ENCODE measurements around the gene RHOV. TPM values are rescaled to one million over a fixed set of nuclear protein-coding genes. Genes with fewer than 3 reads are reported as not detected.

RHOV gene
- total and polyA plus RNA-seq, 2 experiments from 2014 or later, result 1.7 to 6.1 TPM

DNA sequence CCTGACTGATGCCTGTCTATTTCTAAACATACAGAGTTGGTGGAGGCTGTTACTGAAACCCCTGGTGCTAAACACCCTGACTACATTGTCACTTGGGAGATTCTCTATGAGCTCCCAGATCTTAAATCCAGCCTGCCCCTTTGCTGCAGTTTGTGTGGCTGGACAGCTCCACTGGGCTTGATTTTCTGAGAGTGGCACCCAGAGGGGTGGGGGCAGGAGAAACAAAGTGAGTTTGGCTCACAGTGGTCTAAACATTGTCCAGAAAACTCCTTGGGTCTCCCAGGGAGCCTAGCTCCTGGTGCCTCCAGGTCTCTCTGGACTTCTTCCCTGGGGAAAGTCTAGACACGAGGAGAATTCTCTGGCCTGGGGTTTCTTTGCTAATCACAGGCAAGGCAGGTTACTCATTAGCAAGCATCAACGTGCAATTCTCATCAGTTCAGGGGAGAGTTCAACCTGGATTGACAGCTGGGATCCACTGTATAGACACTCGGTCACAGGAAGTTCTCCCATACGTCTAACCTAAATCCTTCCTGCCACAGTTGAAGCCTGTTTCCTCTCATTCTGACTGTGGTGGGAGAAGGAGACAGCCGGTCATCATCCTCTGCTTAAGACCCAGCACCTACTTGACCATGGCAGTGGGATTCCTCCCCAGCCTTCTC, 48.0 kb upstream of the RHOV start:
- H3K4me3 ChIP-seq, result no peak overlapping the region
- H3K4me2 ChIP-seq, result no peak overlapping the region
- H3K9me3 ChIP-seq (ENCODE audit: low read depth), result no peaks in the 10 kb centered on the region
- H3K79me2 ChIP-seq, result no peaks in the 10 kb centered on the region
- peak overlapping the region; percentile 37 for H3K27ac ChIP-seq
- WGBS (ENCODE audit: low lambda C conversion rate, missing lambda C conversion rate), result 58% methylated on average over 5 of the region's 5 CpGs
- H3K4me1 ChIP-seq (ENCODE audit: insufficient read depth), result peaks cover 28% of the 10 kb centered on the region
- no peaks in the 10 kb centered on the region for H4K20me1 ChIP-seq (ENCODE audit: insufficient read depth, poor library complexity, severe bottlenecking)
- H3K27me3 ChIP-seq, result peaks cover 33% of the 10 kb centered on the region
- H2AFZ ChIP-seq, result no peak overlapping the region
- H3K36me3 ChIP-seq (replicated peaks; ENCODE audit: insufficient read depth, low read depth), result no peaks in the 10 kb centered on the region
- no peaks in the 10 kb centered on the region for H3K9me2 ChIP-seq (replicated peaks; ENCODE audit: insufficient read depth)
- peak; percentile 58 for DNase-seq (ENCODE audit: low spot score)
- TF ChIP-seq, protein P1, sequence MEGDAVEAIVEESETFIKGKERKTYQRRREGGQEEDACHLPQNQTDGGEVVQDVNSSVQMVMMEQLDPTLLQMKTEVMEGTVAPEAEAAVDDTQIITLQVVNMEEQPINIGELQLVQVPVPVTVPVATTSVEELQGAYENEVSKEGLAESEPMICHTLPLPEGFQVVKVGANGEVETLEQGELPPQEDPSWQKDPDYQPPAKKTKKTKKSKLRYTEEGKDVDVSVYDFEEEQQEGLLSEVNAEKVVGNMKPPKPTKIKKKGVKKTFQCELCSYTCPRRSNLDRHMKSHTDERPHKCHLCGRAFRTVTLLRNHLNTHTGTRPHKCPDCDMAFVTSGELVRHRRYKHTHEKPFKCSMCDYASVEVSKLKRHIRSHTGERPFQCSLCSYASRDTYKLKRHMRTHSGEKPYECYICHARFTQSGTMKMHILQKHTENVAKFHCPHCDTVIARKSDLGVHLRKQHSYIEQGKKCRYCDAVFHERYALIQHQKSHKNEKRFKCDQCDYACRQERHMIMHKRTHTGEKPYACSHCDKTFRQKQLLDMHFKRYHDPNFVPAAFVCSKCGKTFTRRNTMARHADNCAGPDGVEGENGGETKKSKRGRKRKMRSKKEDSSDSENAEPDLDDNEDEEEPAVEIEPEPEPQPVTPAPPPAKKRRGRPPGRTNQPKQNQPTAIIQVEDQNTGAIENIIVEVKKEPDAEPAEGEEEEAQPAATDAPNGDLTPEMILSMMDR (IDR thresholded peaks at IDR 0.05; ENCODE audit: poor library complexity), result no peak
- no peak for TF ChIP-seq EZH2phosphoT487 (IDR thresholded peaks at IDR 0.05; ENCODE audit: low read depth, severe bottlenecking, unreplicated experiment)
- TF ChIP-seq EZH2 (IDR thresholded peaks at IDR 0.05; ENCODE audit: borderline replicate concordance), result no peak

DNA sequence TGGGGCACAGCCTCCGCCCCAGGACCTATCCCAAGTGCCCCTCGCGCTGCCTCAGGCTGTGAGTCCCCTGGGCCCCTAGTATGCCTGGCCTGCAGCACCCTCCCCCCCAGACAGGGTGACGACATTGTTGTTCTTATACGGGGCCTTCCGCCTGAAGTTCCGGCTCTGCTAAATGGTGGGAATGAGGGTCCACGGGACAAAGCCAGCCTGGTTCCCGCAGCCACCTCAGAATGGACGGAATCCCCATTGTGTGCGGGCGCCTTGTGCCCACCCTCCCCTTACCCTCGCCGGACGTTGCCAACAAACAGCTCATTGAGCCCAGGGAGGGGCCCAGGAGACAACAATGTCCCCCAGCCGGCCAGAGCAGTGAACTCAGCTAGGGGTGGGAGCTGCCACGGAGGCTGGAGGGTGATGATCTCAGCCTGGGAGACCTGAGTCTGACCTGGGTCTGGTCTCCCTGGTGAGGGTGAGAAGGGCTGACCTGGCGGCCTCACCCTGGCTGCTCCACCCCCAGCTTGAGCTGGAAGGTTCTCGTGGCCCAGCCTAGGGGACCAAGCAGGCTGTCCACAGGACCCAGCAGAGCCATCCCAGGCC, 44.9 kb upstream of the RHOV start:
- Histone ChIP-seq H3K9me2 (replicated peaks; ENCODE audit: insufficient read depth) (no peaks in the 10 kb centered on the region), H2AFZ (no peak overlapping the region), H3K27me3 (peaks cover 3% of the 10 kb centered on the region), H3K4me2 (no peak overlapping the region), H3K79me2 (no peaks in the 10 kb centered on the region), H4K20me1 (ENCODE audit: insufficient read depth, poor library complexity, severe bottlenecking) (no peaks in the 10 kb centered on the region), H3K4me1 (ENCODE audit: insufficient read depth) (peaks cover 10% of the 10 kb centered on the region), H3K9me3 (ENCODE audit: low read depth) (no peaks in the 10 kb centered on the region), H3K4me3 (no peak overlapping the region), H3K36me3 (replicated peaks; ENCODE audit: insufficient read depth, low read depth) (no peaks in the 10 kb centered on the region), H3K27ac (no peak overlapping the region)
- 70% methylated on average over 18 of the region's 19 CpGs for WGBS (ENCODE audit: low lambda C conversion rate, missing lambda C conversion rate)
- no peak for TF ChIP-seq EZH2 (IDR thresholded peaks at IDR 0.05; ENCODE audit: borderline replicate concordance)
- TF ChIP-seq EZH2phosphoT487 (IDR thresholded peaks at IDR 0.05; ENCODE audit: low read depth, severe bottlenecking, unreplicated experiment), result no peak
- TF ChIP-seq, protein P1 (IDR thresholded peaks at IDR 0.05; ENCODE audit: poor library complexity), result no peak
- DNase-seq (ENCODE audit: low spot score), result no peak

DNA sequence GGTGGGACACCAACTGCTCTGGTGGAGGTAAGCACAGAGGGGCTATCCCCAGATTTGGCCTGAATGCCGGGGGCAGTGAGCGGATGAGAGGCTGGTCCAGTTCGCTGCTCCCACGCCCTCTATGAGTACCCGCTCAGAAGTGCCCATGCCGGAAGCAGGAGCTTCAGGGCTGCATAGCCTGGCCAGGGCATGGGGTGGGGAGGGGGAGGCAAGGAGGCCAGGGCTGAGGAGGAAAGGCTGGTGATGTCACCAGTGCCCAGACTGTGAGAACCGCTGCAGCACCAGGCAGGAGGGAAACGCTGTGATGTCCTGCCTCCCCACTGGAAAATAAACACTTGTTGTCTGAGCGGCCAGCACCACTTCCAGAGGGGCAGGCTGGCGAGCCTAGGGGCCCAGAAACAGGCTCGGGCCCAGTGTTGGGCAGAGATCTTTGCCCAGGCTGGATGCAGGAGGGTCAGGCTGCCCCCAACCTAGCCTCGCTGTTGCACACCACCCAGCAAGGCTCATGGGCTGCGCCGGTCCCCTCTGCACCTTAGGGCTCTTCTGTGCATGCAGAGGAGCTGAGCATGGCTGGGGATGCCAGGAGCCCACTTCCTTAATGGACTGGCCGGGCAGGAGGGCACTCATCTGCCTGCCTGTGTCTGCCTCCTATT, 44.2 kb upstream of the RHOV start:
- no peaks in the 10 kb centered on the region for H3K36me3 ChIP-seq (replicated peaks; ENCODE audit: insufficient read depth, low read depth)
- TF ChIP-seq, protein P1 (IDR thresholded peaks at IDR 0.05; ENCODE audit: poor library complexity), result no peak
- TF ChIP-seq EZH2phosphoT487 (IDR thresholded peaks at IDR 0.05; ENCODE audit: low read depth, severe bottlenecking, unreplicated experiment), result no peak
- no peak for TF ChIP-seq EZH2 (IDR thresholded peaks at IDR 0.05; ENCODE audit: borderline replicate concordance)
- no peaks in the 10 kb centered on the region for H4K20me1 ChIP-seq (ENCODE audit: insufficient read depth, poor library complexity, severe bottlenecking)
- H2AFZ ChIP-seq, result no peak overlapping the region
- H3K9me2 ChIP-seq (replicated peaks; ENCODE audit: insufficient read depth), result no peaks in the 10 kb centered on the region
- H3K9me3 ChIP-seq (ENCODE audit: low read depth), result no peaks in the 10 kb centered on the region
- no peak overlapping the region for H3K4me2 ChIP-seq
- no peak overlapping the region for H3K4me3 ChIP-seq
- H3K27me3 ChIP-seq, result no peaks in the 10 kb centered on the region
- H3K27ac ChIP-seq, result no peak overlapping the region
- WGBS (ENCODE audit: low lambda C conversion rate, missing lambda C conversion rate), result 89% methylated on average over 15 of the region's 15 CpGs
- DNase-seq (ENCODE audit: low spot score), result no peak
- H3K79me2 ChIP-seq, result no peaks in the 10 kb centered on the region
- peaks cover 10% of the 10 kb centered on the region for H3K4me1 ChIP-seq (ENCODE audit: insufficient read depth)

All from hepatocyte (in vitro differentiated cells).